HEK293T (cell line): ENCODE results near the gene LGALS9.

Experiments
- CTCF ChIA-PET: fragments of 350-600 bp; formaldehyde crosslinking; extraction: SDS; loops from one replicate; lab custom pipeline; 2021; ENCODE audit warnings: antibody characterized with exemption, inconsistent platforms; lab: Yijun Ruan, JAX
- POLR2A ChIA-PET: fragments of 350-600 bp; formaldehyde crosslinking; extraction: SDS; loops from one replicate; lab custom pipeline; 2020; ENCODE audit warnings: antibody characterized with exemption, inconsistent platforms; lab: Yijun Ruan, JAX
- DNase-seq: peaks from one replicate; pipeline ENCODE4 v3.0.0; 2012; ENCODE audit warnings: mixed read lengths; ENCODE audit errors: extremely low spot score
- ARNT ChIP-seq: fragments of 450-650 bp; IDR thresholded peaks from 2 replicates; pipeline ENCODE4 v1.6.1; 2017; ENCODE audit warnings: mild to moderate bottlenecking
- BHLHE40 ChIP-seq: fragments of 450-650 bp; IDR thresholded peaks from 2 replicates; pipeline ENCODE4 v1.6.1; 2016; ENCODE audit warnings: mild to moderate bottlenecking, moderate library complexity, borderline replicate concordance
- CTBP1 ChIP-seq: fragments of 450-650 bp; IDR thresholded peaks from 2 replicates; pipeline ENCODE4 v1.6.1; 2016; ENCODE audit warnings: borderline replicate concordance
- ELF4 ChIP-seq: fragments of 450-650 bp; IDR thresholded peaks from 2 replicates; pipeline ENCODE4 v1.6.1; 2017; ENCODE audit warnings: antibody characterized with exemption
- FOXA1 ChIP-seq: fragments of 450-650 bp; IDR thresholded peaks from 2 replicates; pipeline ENCODE4 v1.6.1; 2016; ENCODE audit warnings: mild to moderate bottlenecking
- FOXK2 ChIP-seq: fragments of 450-650 bp; IDR thresholded peaks from 2 replicates; pipeline ENCODE4 v1.6.1; 2016; ENCODE audit warnings: mild to moderate bottlenecking
- FOXM1 ChIP-seq: fragments of 450-650 bp; IDR thresholded peaks from 2 replicates; pipeline ENCODE4 v1.6.1; 2017; ENCODE audit warnings: mild to moderate bottlenecking, borderline replicate concordance
- HDGF ChIP-seq: fragments of 450-650 bp; IDR thresholded peaks from 2 replicates; pipeline ENCODE4 v1.6.1; 2017; ENCODE audit warnings: antibody characterized with exemption, borderline replicate concordance
- L3MBTL2 ChIP-seq: fragments of 450-650 bp; conservative IDR thresholded peaks from 2 replicates; pipeline ENCODE4 v1.6.1; 2016; ENCODE audit warnings: mild to moderate bottlenecking
- LEF1 ChIP-seq: fragments of 450-650 bp; IDR thresholded peaks from 2 replicates; pipeline ENCODE4 v1.6.1; 2017; ENCODE audit warnings: mild to moderate bottlenecking, borderline replicate concordance
- NFRKB ChIP-seq: fragments of 450-650 bp; IDR thresholded peaks from 2 replicates; pipeline ENCODE4 v1.6.1; 2016; ENCODE audit warnings: mild to moderate bottlenecking, moderate library complexity
- PKNOX1 ChIP-seq: fragments of 450-650 bp; IDR thresholded peaks from 2 replicates; pipeline ENCODE4 v1.6.1; 2016
- SP1 ChIP-seq: fragments of 450-650 bp; IDR thresholded peaks from 2 replicates; pipeline ENCODE4 v1.6.1; 2017
- SUZ12 ChIP-seq: fragments of 450-650 bp; IDR thresholded peaks from 2 replicates; pipeline ENCODE4 v1.6.1; 2016; ENCODE audit warnings: mild to moderate bottlenecking
- TARDBP ChIP-seq: fragments of 450-650 bp; IDR thresholded peaks from 2 replicates; pipeline ENCODE4 v1.6.1; 2016
- ZNF384 ChIP-seq: fragments of 450-650 bp; IDR thresholded peaks from 2 replicates; pipeline ENCODE4 v1.6.1; 2016

The LGALS9 gene

GRCh38 chr17:27607521-27608091, 23.4 kb upstream of the LGALS9 start:
- CTCF ChIA-PET, result no interaction called here
- POLR2A ChIA-PET, result no interaction called here
- no peak for DNase-seq
- TF ChIP-seq LEF1, result no peak
- no peak for TF ChIP-seq L3MBTL2
- TF ChIP-seq TARDBP, result no peak
- TF ChIP-seq ZNF384, result no peak
- no peak for TF ChIP-seq FOXM1

- ChIA-PET POLR2A (no interaction called here), CTCF (no interaction called here)
- DNase-seq, result no peak
- TF ChIP-seq PKNOX1, result no peak
- TF ChIP-seq NFRKB, result no peak
- TF ChIP-seq FOXM1, result no peak
- no peak for TF ChIP-seq L3MBTL2
- TF ChIP-seq ARNT, result no peak
- no peak for TF ChIP-seq HDGF
- no peak for TF ChIP-seq BHLHE40
- TF ChIP-seq CTBP1, result no peak
- no peak for TF ChIP-seq SUZ12
- TF ChIP-seq LEF1, result no peak
- no peak for TF ChIP-seq SP1
- no peak for TF ChIP-seq FOXA1
- no peak for TF ChIP-seq FOXK2
- no peak for TF ChIP-seq ZNF384
- no peak for TF ChIP-seq TARDBP
- no peak for TF ChIP-seq ELF4
These were observed 22.4 kb upstream of the LGALS9 start for GRCh38 chr17:27608328-27609230.

DNA sequence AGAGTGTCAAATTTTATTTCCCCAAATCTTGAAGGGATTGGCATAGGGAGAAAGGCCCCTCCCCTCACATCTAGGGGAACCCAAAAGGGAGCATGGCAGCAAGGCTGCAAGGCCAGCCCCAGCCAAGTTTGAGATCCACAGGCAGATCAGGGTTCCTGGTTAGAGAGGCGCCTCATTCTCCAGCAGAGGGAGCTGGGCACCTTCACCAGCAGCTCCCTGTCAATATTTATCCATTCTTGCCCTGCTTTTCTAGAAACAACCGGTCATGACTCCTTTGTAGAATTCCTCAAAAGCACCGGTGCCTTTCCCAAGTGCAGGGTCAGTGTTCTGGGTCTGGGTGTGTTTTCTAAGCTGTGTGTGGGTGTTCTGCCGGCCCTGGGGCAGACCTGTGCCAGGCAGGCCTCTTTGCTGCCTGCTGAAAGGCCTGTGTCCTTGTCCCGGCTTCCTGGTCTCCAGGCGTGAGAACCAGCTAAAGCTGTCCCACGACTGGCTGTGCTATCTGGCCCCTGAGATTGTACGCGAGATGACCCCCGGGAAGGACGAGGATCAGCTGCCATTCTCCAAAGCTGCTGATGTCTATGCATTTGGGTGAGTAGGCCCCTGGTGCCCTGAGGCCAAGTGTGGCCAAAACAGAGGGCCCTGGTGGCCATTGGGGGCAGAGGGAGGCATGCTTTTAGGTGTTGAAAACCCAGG, 21.2 kb upstream of the LGALS9 start:
- POLR2A ChIA-PET, result no interaction called here
- CTCF ChIA-PET, result interaction anchor here (0.5 to 0.6 kb wide), 2 partner anchors 41 to 372 kb away, joined by 4 read pairs; no protein-coding TSS in a partner anchor
- TF ChIP-seq NFRKB (no peak), FOXM1 (no peak), CTBP1 (no peak), TARDBP (no peak), SP1 (no peak), FOXK2 (no peak), FOXA1 (no peak), ELF4 (no peak), L3MBTL2 (no peak), ZNF384 (no peak), ARNT (no peak), SUZ12 (no peak), LEF1 (no peak), BHLHE40 (no peak)
- peak; percentile 14 for DNase-seq

- DNase-seq, result no peak
- POLR2A ChIA-PET, result no interaction called here
- TF ChIP-seq PKNOX1 (no peak), ZNF384 (no peak), FOXK2 (no peak)
- CTCF ChIA-PET, result interaction anchor here (0.5 kb wide), 1 partner anchor 372 kb away, joined by 4 read pairs; no protein-coding TSS in a partner anchor
These were observed 20.7 kb upstream of the LGALS9 start for GRCh38 chr17:27610304-27610677.

DNA sequence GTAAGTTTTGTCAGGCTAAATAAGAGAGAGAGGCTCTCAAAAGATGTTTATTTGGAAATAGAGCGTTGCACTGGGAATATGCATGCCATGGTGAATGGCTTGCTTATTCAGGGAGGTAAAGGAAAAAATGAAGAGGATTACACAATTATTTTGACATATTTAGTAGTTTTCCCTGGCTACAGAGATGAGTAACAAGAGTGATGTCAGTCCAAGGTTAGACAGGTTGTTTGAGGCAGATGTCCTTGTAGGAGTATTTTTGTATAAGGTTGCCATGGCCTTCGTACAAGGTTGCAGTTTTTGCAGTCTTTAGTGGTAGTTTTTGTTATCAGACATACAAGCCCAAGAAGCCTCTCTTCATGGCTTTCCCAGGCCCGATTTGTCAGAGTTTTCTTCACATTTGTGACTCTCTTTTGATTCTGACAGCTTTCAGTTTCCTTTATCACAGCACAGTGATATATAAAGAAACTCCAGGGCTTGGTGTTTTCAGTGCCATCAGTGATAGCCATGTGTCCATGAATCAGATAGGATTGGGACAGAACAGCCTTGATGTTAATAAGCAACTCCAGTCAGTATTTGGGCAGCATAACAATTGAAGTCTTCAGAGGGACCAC, 18.7 kb upstream of the LGALS9 start:
- DNase-seq, result no peak
- ChIA-PET POLR2A (no interaction called here), CTCF (no interaction called here)
- no peak for TF ChIP-seq BHLHE40
- TF ChIP-seq FOXA1, result no peak
- no peak for TF ChIP-seq SP1
- TF ChIP-seq FOXK2, result no peak
- TF ChIP-seq ARNT, result no peak
- TF ChIP-seq NFRKB, result no peak
- TF ChIP-seq L3MBTL2, result no peak
- no peak for TF ChIP-seq ELF4
- TF ChIP-seq PKNOX1, result no peak
- TF ChIP-seq TARDBP, result no peak

GRCh38 chr17:27613433-27613832, 17.6 kb upstream of the LGALS9 start:
- ChIA-PET CTCF (interaction anchor here (1.0 kb wide), 1 partner anchor 38 kb away, joined by 4 read pairs; no protein-coding TSS in a partner anchor), POLR2A (no interaction called here)
- no peak for TF ChIP-seq ARNT
- no peak for TF ChIP-seq FOXA1
- TF ChIP-seq ELF4, result no peak
- TF ChIP-seq FOXK2, result no peak
- no peak for TF ChIP-seq BHLHE40
- TF ChIP-seq LEF1, result no peak
- no peak for TF ChIP-seq FOXM1
- no peak for TF ChIP-seq SUZ12
- TF ChIP-seq ZNF384, result no peak
- no peak for TF ChIP-seq TARDBP
- no peak for TF ChIP-seq NFRKB
- TF ChIP-seq PKNOX1, result no peak
- no peak for TF ChIP-seq L3MBTL2
- no peak for TF ChIP-seq HDGF
- no peak for TF ChIP-seq SP1
- TF ChIP-seq CTBP1, result no peak
- no peak for DNase-seq
